SW 1271 (cell line): ENCODE measurements around the gene INO80.

ENCODE experiments used
- DNase-seq, 2 experiments: peaks; one replicate each; lab custom pipeline; 2025; lab: John Stamatoyannopoulos, UW

The INO80 gene

DNA sequence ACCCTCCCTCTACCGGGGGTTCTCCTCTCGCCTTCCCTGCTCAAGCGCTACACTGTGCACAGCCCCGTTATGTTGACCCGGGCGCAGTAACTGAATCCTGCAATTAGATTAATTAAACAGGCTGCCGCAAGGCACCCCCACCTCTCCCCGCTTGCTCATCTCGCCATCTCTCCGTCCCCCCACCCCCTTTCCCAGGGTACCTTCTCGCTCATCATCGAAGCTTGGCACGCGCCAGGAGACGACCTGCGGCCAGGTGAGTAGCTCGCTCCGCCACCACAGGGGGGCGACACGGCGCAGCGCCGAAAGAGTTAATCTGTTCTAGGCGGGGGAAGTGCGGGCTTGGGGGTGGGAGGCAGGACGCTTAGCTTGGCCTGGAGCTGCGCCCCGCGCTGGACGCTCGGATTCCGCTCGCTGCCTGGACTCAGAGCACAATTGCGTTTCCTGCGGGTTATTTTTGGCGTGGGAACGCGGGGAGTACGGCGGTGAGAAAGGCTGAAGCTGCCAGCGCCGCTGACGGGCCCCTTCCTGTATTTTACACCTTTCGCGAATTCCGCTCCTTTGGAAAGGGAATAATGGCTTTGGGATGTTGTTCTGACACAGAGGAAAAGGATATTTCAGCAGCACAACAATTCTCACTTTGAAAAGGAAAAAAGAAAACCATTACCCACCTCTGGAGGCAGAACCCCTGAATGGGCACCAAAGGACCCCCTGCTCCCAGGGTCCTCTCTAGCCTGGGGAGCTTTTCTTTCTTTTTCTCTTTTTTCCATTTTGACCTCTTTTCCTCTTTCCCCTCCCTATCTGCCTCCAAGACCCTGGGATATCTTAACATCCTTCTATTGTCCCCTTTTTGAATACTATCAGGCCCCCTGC, 185.4 kb downstream of the INO80 start:
- no peak for DNase-seq

- peak; percentile 9 to 12 for DNase-seq
These were observed 186.2 kb downstream of the INO80 start for GRCh38 chr15:40929660-40930429.
